HG03060 (cell line): ENCODE data around the gene IFI35.
"Not testable (repeated sequence)": the region's sequence is repeated elsewhere in the genome, so short reads cannot be mapped to it uniquely, and the experiment has no call there.

Experiments
- ATAC-seq: cut with Tn5 transposase; IDR thresholded peaks from one replicate; pipeline ENCODE4 v1.9.1; 2021; ENCODE audit warnings: low read depth, moderate number of reproducible peaks; ENCODE audit not compliant: unreplicated experiment

IFI35 gene

DNA sequence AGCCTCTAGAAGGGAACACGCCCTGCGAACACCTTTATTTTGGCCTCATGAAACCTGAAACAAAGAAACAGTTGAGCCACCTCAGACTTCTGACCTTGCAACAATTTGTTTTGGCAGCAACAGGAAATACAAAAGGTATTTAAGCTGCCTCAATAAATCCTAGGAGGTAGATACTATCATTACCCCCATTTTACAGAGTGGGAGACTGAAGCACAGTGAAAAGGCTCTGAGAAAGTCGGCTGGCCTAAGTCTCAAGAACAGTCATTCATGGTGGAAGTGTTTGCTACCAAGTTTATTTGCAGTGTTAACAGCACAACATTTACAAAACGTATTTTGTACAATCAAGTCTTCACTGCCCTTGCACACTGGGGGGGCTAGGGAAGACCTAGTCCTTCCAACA lies 37.4 kb downstream of the IFI35 start:
- ATAC-seq = no peak

DNA sequence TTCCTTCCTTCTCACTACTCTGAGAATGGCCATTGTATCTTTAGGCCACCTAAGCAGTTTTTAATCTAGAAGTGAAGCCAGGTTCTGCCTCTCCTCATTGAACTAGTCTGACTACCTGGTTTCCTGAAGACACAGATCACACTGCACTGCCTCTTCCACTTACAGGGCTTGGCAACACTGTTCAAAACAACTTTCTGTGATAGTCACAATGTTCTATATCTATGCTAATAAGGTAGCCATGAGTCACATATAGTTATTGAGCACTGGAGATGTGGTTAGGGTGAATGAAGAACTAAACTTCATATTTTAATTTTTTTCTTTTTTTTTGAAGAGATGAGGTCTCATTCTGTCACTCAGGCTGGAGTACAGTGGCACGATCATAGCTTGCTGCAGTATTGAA lies 45.4 kb downstream of the IFI35 start:
- ATAC-seq = no peak

DNA sequence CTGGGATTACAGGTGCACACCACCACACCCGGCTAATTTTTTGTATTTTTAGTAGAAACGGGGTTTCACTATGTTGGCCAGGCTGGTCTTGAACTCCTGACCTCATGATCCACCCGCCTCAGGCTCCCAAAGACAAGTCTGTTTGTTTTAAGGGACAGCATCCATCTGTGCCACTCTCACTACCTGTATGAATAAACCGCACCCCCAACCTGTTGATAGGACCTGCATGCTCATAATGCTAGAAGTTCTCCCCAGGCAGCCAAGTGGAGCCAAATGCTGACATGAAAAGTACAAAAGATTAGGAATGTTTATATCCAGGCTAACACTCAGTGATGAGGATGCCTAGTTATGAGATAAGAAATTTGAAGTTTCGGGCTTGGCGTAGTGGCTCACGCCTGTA lies 46.4 kb downstream of the IFI35 start:
- not testable (repeated sequence) for ATAC-seq

DNA sequence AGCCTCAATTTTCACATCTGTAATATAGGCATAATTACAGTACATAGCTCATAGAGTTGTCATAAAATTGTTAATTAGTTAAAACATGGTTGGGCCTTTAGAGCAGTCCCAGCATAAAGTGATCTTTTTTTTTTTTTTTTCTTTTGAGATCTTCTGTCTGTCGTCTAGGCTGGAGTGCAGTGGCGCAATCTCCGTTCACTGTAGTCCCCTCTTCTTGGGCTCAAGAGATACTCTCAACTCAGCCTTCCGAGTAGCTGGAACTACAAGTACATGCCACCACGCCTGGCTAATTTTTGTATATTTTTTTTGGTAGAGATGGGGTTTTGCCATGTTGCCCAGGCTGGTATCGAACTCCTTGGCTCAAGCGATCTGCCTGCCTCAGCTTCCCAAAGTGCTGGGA lies 49.5 kb downstream of the IFI35 start:
- ATAC-seq = no peak

DNA sequence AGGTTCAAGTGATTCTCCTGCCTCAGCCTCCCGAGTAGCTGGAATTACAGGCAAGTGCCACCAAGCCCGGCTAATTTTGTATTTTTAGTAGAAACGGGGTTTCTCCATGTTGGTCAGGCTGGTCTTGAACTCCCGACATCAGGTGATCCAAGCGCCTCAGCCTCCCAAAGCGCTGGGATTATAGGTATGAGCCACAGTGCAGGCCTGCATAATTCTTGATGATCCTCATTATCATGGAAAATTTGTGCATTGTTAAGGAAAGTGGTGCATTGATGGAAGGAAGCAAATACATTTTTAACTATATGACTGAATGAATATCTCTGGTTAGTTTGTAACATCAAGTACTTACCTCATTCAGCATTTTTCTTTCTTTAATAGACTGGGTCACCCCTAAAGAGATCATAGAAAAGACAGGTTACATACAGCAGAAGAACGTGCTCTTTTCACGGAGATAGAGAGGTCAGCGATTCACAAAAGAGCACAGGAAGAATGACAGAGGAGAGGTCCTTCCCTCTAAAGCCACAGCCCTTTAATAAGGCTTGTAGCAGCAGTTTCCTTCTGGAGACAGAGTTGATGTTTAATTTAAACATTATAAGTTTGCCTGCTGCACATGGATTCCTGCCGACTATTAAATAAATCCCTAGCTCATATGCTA lies 56.5 kb downstream of the IFI35 start:
- ATAC-seq = no peak
